Prostate gland (tissue), 2 donors: ENCODE data around the gene LPP. TPM values are rescaled to one million over a fixed set of nuclear protein-coding genes. Genes with fewer than 3 reads are reported as not detected.
A peak's percentile ranks its signal among the peaks of the same experiment; 100 is the strongest.

Experiments used
- DNase-seq: peaks from one replicate; pipeline ENCODE4 v3.0.0-alpha.2; 2019; ENCODE audit warnings: low spot score
- H3K27ac ChIP-seq, 2 donors: fragments of 200-600 bp; sonication (generic); 2 replicates each; pipeline ENCODE4 v1.5.1; 2017 to 2019
- H3K27me3 ChIP-seq: fragments of 200-600 bp; sonication (generic); replicated peaks from 2 replicates; pipeline ENCODE4 v1.5.1; 2019; ENCODE audit not compliant: insufficient read depth
- H3K36me3 ChIP-seq, 2 donors: fragments of 200-600 bp; sonication (generic); 1 replicate in 1 of 2; 2 replicates in 1 of 2; pipeline versions ENCODE4 v1.5.1 to v1.8.1; 2017 to 2019
- H3K4me1 ChIP-seq: fragments of 200-600 bp; sonication (generic); replicated peaks from 2 replicates; pipeline ENCODE4 v1.5.1; 2019
- H3K4me3 ChIP-seq, 2 donors: fragments of 200-600 bp; sonication (generic); 2 replicates each; pipeline ENCODE4 v1.5.1; 2017 to 2019
- H3K9me3 ChIP-seq: fragments of 200-600 bp; sonication (generic); 2 replicates; pipeline ENCODE4 v1.5.1; 2017
- POLR2A ChIP-seq: fragments of 450-650 bp; IDR thresholded peaks from one replicate; pipeline ENCODE4 v1.6.1; 2016; ENCODE audit warnings: antibody characterized with exemption, mild to moderate bottlenecking
- POLR2AphosphoS5 ChIP-seq: sonication (generic); formaldehyde crosslinking; IDR thresholded peaks from one replicate; pipeline ENCODE4 v1.6.1; 2017; ENCODE audit warnings: antibody characterized with exemption
- WGBS: methylation state at CpG from one replicate; pipeline ENCODE4 v1.1.5; 2018; 5-methylcytosine and 5-hydroxymethylcytosine counted together
- intact Hi-C: fragments of 100-400 bp; cut with DNase I; formaldehyde crosslinking; loops from one replicate; pipeline ENCODE4 v1.14.2; 2022
- total RNA-seq, 2 donors: library from RNA; depleted of rRNA; stranded (reverse); fragments of >200 nt; gene quantifications; one replicate each; pipeline ENCODE4 v1.1.0, GENCODE V29; 2016
- TF ChIP-seq, protein P1 (sequence below), 4 experiments: fragments of 200-600 bp in 2 of 4; fragments of 450-650 bp in 2 of 4; sonication (generic) in 2 of 4; IDR thresholded peaks; 1 replicate in 3 of 4; 2 replicates in 1 of 4; pipeline ENCODE4 v1.5.1; 2016 to 2019; ENCODE audit warnings: antibody characterized with exemption in 4 of 4, mild to moderate bottlenecking in 2 of 4, moderate library complexity in 2 of 4

The LPP gene
- total RNA-seq, 2 donors from 2014 or later = 219 to 248 TPM

DNA sequence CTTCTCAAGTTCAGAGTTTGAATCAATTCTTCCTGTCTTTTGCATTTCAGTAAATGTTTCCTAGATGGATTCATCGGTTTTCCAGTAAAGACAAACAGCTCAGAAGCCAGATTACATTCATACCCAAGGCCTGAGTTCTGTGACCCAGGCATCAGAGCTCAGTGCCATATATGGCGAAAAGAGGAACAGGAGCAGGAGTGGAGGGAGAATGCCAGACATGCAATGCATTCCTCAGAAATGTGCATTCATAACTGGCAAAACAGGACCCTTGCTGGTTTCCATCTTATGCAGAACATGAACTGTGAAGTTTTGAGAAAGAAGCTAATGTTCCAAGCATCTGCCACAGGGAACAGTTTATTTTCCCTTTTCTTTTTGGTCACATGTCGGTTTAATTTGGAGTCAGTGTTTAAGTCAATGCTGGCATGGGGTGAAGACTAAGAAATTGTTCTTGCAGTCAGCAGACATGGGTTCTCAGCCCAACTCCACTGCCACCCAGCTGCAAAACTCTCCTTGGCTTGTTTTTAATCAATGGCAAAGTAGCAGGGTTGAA, 116.5 kb downstream of the LPP start:
- H3K27ac ChIP-seq = peak overlapping the region; percentile 35 to 73
- no peak for DNase-seq
- H3K4me1 ChIP-seq = peaks cover 13% of the 10 kb centered on the region
- no peak overlapping the region for H3K4me3 ChIP-seq
- H3K36me3 ChIP-seq = no peaks in the 10 kb centered on the region
- intact Hi-C loops = no loop called here
- TF ChIP-seq POLR2AphosphoS5 = peak; percentile 66
- TF ChIP-seq, protein P1, sequence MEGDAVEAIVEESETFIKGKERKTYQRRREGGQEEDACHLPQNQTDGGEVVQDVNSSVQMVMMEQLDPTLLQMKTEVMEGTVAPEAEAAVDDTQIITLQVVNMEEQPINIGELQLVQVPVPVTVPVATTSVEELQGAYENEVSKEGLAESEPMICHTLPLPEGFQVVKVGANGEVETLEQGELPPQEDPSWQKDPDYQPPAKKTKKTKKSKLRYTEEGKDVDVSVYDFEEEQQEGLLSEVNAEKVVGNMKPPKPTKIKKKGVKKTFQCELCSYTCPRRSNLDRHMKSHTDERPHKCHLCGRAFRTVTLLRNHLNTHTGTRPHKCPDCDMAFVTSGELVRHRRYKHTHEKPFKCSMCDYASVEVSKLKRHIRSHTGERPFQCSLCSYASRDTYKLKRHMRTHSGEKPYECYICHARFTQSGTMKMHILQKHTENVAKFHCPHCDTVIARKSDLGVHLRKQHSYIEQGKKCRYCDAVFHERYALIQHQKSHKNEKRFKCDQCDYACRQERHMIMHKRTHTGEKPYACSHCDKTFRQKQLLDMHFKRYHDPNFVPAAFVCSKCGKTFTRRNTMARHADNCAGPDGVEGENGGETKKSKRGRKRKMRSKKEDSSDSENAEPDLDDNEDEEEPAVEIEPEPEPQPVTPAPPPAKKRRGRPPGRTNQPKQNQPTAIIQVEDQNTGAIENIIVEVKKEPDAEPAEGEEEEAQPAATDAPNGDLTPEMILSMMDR (IDR thresholded peaks at IDR 0.05) = no peak
- 44% methylated on average over 3 of the region's 3 CpGs for WGBS
- H3K27me3 ChIP-seq = no peaks in the 10 kb centered on the region
- no peaks in the 10 kb centered on the region for H3K9me3 ChIP-seq

DNA sequence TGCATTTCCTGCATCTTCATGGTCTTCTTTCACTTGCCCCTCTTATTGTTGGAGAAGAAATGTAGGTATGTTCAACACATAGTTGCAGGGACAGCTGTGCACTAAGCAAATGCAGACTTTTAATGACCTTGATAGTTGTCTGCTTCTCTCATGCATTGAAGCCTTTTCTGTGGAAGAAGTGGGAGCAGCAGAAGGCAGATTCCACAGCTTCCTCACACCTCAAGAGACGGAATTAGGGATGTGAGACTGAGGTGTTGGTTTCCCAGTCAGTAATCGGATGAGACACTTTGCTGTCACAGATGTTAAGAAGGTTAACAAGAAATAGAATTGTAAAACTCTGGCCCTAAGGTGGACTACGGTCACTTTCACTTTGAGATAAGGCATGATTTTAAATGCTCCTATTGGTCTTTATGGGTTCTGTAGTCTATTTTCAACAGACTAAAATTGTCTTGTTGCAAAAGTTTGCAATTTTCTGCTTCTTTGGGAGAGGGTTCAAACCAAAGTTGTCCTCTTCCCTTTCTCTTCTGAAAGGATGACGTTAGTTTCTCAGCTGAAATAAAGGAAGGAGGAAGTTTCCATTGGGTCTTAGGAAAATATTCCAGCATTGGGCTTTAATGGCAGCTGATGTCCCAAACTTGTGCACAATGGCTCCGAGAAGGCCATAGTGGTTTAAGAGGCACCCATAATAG, 117.4 kb downstream of the LPP start:
- H3K36me3 ChIP-seq = no peaks in the 10 kb centered on the region
- no peaks in the 10 kb centered on the region for H3K9me3 ChIP-seq
- intact Hi-C loops = no loop called here
- H3K27me3 ChIP-seq = no peaks in the 10 kb centered on the region
- peaks cover 10% of the 10 kb centered on the region for H3K4me1 ChIP-seq
- TF ChIP-seq POLR2A (no peak), POLR2AphosphoS5 (no peak)
- TF ChIP-seq, protein P1 (IDR thresholded peaks at IDR 0.05) = no peak
- WGBS = 83% methylated on average over 5 of the region's 5 CpGs
- DNase-seq = no peak
- no peak overlapping the region for H3K4me3 ChIP-seq
- peak overlapping the region; percentile 35 to 73 for H3K27ac ChIP-seq

DNA sequence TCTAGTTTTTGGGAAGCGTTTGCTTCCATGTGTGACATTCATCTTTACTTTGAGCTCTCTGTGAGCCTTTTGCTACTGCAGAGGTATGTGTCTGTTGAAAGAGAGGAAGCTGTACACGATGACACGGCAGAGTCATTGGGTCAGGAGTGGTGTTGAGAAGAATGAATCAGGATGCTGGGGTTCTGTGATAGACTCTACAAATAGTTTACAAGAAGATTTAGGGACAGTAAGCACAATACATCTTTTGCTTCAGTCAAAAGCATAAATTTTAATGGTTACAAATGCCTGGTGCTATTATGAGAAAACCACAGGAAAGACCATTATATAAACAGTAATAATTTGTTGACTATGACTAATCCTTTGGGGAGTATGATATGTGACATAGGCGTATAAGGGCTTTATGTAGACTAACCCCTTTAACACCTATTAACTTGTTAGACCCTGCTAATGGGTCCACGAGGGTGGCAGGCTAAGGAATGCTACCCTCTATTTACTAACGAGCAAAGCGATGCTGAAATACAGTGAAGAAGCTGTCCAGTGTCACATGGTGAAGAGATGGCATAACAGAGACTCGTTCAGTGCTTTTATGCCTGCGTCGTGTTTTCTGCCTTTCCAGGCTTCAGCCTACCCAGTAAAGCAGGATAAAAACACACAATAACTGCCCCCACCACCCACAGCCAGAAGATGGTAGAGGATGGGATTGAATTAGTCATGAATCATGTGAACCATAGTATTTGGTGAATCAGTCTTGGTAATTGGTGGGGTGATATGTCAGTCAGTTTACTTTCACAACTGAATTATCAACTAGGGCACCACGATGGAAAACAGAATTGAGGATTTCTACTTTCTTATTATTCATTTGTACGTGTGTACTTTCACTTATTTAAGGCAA, 118.8 kb downstream of the LPP start:
- peaks cover 3% of the 10 kb centered on the region for H3K4me1 ChIP-seq
- H3K4me3 ChIP-seq = no peak overlapping the region
- TF ChIP-seq, protein P1 (IDR thresholded peaks at IDR 0.05) = no peak
- TF ChIP-seq POLR2AphosphoS5 (no peak), POLR2A (no peak)
- no peak for DNase-seq
- no peaks in the 10 kb centered on the region for H3K9me3 ChIP-seq
- no peaks in the 10 kb centered on the region for H3K36me3 ChIP-seq
- 61% methylated on average over 12 of the region's 12 CpGs for WGBS
- H3K27ac ChIP-seq = peak overlapping the region; percentile 35 to 73
- intact Hi-C loops = no loop called here
- H3K27me3 ChIP-seq = no peaks in the 10 kb centered on the region

DNA sequence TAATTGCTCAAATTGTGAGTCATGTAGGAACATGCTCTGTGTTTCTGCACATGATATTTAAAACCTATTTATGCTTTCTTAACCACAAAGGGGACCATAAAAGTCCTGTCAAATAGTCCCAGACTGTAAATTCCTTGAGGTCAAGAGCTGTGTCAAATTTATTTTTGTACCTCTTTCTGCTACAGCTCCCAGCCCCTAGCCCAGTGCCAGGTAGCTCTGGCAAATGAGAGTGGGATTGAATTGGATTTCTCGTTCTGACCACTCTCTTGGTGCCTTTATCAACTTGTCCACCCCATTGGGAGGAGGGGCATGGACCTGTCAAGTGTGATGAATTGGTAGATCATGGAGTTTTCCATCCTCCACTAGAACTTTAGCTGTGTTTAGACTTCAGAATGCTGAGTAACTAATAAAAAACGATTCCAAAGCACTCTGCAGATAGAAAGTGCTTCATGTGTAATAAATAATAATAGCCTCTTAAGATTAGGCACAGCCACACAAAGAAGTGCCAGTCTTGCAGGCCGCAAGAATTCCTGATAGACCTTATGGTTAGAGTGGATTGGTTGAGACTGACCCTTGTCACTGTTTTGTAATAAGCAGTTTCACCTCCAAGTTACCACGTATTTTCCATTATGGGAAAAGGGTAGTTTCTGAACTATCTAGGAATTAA, 120.4 kb downstream of the LPP start:
- Histone ChIP-seq H3K9me3 (no peaks in the 10 kb centered on the region), H3K27ac (peak overlapping the region; percentile 49 to 53), H3K36me3 (no peaks in the 10 kb centered on the region), H3K4me3 (no peak overlapping the region), H3K27me3 (no peaks in the 10 kb centered on the region), H3K4me1 (no peaks in the 10 kb centered on the region)
- 40% methylated on average over 4 of the region's 4 CpGs for WGBS
- intact Hi-C loops = no loop called here
- TF ChIP-seq POLR2AphosphoS5 = peak; percentile 55
- TF ChIP-seq POLR2A = no peak
- DNase-seq = no peak

DNA sequence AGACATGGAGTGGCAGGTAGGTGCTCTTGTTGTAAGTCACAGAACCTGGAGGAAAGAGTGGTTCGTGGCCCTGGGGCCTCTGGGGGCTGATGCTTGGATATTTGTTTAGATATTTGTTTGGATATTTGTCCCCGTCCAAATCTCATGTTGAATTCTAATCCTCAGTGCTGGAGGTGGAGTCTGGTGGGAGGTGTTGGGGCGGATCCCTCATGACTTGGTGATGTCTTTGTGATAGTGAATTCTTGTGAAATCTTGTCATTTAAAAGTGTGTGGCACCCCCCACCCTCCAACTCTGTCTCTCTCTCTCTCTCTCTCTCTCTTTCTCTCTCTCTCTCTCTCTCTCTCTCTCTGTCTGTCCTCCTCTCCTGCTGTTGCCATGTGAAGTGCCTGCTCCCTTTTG, 122.4 kb downstream of the LPP start:
- intact Hi-C loops = no loop called here
- Histone ChIP-seq H3K4me3 (no peak overlapping the region), H3K36me3 (no peaks in the 10 kb centered on the region), H3K27me3 (no peaks in the 10 kb centered on the region), H3K4me1 (no peaks in the 10 kb centered on the region), H3K27ac (peak overlapping the region in 1 of 2 donors; percentile 23), H3K9me3 (no peaks in the 10 kb centered on the region)
- 100% methylated on average over 3 of the region's 3 CpGs for WGBS
- no peak for DNase-seq
- TF ChIP-seq, protein P1 (IDR thresholded peaks at IDR 0.05) = no peak
- TF ChIP-seq POLR2AphosphoS5 = no peak
- no peak for TF ChIP-seq POLR2A
